Keratinocyte (primary cell): ENCODE measurements around the gene ZNF236.

ENCODE experiments used
- EZH2 ChIP-seq: IDR thresholded peaks from one replicate; pipeline ENCODE4 v1.6.1; 2012; ENCODE audit warnings: inconsistent platforms, mild to moderate bottlenecking, low read length, moderate library complexity
- TF ChIP-seq, protein P1 (sequence below), 3 experiments: IDR thresholded peaks in 1 of 3; conservative IDR thresholded peaks in 1 of 3; optimal IDR thresholded peaks in 1 of 3; 2 replicates in 2 of 3; 3 replicates in 1 of 3; pipeline versions ENCODE3 to v1.5.1; 2011; ENCODE audit warnings: low read length in 3 of 3, mild to moderate bottlenecking in 3 of 3, moderate library complexity in 2 of 3, control low read depth in 1 of 3, inconsistent platforms in 1 of 3; ENCODE audit not compliant: insufficient read depth in 2 of 3; ENCODE audit errors: extremely low read depth in 1 of 3

DNA sequence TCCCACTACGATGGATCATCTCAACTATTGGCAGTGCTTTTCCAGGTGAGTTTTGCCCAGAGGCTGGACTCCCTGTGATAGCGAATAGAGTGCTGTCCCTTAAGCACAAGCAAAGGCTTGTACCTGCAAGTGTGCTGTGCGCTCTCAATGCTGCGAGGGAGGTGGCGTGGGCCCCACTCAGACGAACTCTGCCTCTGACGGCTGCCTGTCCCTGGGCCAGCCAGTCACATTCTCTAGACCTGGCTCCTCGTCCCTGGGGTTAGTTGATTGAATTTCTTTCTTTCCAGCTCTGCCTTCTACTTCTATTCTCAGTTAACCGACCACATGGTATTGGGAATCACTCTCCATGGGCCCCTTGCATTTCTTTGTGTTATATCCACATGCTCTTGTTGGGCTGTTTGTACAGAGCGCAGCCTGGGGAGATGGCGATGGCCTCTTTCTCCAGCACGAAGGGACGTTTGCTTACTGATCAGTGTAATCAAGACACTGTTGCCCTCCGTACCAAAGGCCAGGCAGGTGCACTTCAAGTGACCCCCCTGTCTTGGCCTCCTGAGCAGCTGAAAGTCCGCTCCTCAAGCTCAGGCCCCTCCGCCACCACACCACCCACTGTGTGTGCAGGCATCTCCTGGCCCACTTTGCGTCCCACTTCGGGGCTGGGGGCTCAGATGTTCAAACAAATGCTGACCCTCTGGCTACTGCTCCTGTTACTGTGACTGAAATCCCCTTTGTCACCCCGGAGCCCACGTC, 151.3 kb downstream of the ZNF236 start:
- TF ChIP-seq, protein P1, sequence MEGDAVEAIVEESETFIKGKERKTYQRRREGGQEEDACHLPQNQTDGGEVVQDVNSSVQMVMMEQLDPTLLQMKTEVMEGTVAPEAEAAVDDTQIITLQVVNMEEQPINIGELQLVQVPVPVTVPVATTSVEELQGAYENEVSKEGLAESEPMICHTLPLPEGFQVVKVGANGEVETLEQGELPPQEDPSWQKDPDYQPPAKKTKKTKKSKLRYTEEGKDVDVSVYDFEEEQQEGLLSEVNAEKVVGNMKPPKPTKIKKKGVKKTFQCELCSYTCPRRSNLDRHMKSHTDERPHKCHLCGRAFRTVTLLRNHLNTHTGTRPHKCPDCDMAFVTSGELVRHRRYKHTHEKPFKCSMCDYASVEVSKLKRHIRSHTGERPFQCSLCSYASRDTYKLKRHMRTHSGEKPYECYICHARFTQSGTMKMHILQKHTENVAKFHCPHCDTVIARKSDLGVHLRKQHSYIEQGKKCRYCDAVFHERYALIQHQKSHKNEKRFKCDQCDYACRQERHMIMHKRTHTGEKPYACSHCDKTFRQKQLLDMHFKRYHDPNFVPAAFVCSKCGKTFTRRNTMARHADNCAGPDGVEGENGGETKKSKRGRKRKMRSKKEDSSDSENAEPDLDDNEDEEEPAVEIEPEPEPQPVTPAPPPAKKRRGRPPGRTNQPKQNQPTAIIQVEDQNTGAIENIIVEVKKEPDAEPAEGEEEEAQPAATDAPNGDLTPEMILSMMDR (optimal IDR thresholded peaks at IDR 0.05 in 1 of 3, IDR thresholded peaks at IDR 0.05 in 1 of 3, conservative IDR thresholded peaks at IDR 0.05 in 1 of 3; ENCODE audit: extremely low read depth in 1 of 3, insufficient read depth in 2 of 3, low read length in 3 of 3): no peak
- no peak for TF ChIP-seq EZH2
